Astrocyte of the cerebellum (primary cell): ENCODE measurements around the gene MRPL27.
A peak's percentile ranks its signal among the peaks of the same experiment; 100 is the strongest.

Experiments used
- DNase-seq: peaks from one replicate; pipeline ENCODE4 v3.0.0-alpha.2; 2011; ENCODE audit warnings: low read depth
- H3K4me3 ChIP-seq: 2 replicates; pipeline ENCODE4 v1.5.1; 2011; ENCODE audit warnings: mild to moderate bottlenecking, low read depth, low read length, moderate library complexity
- in situ Hi-C: cut with HindIII; loops from 2 replicates; pipeline ENCODE4 v1.10.0; 2017; ENCODE audit warnings: low sequenced_read_pairs
- TF ChIP-seq, protein P1 (sequence below): IDR thresholded peaks from 2 replicates; pipeline ENCODE4 v1.5.1; 2012; ENCODE audit warnings: low read length, low read depth, moderate library complexity, mild to moderate bottlenecking; ENCODE audit errors: missing control alignments

The MRPL27 gene

DNA sequence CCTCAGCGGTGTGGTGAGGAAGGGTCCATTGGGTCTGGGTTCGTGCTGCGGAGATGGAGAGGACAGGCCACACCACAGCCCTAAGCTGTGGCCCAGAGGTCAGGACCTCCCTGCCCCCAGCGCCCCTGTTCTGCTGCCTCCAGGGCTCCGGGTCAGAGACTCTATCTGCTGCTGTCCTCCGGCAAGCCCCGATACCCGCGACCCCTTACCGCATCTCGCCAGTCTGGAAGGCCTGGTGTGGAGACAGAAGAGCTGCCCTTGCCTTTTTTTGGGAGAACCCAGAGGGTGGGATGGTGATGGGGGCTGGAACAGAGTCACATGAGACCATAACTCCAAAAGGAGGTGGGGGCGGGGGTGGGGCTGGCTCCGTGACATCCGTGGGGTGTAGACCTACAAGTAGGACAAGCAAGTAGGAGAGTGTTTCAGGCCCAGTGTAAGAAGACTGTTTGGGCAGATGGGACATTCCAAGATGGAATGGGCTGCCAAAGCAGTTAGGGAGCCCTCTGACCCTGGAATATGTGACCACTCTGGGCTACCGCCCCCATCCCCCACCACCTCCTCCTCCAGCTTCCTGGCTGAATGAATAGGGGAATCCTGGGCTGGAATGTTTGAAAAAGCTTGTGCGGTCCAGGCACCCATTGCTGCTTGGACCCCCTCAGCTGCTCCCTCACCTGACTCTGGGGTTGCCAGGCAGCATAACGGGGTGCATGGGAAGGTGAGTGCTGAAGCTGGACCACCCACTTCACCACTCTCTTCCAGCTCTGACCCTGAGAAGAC, 25.7 kb downstream of the MRPL27 start:
- in situ Hi-C loops = no loop called here
- no peak for DNase-seq
- TF ChIP-seq, protein P1, sequence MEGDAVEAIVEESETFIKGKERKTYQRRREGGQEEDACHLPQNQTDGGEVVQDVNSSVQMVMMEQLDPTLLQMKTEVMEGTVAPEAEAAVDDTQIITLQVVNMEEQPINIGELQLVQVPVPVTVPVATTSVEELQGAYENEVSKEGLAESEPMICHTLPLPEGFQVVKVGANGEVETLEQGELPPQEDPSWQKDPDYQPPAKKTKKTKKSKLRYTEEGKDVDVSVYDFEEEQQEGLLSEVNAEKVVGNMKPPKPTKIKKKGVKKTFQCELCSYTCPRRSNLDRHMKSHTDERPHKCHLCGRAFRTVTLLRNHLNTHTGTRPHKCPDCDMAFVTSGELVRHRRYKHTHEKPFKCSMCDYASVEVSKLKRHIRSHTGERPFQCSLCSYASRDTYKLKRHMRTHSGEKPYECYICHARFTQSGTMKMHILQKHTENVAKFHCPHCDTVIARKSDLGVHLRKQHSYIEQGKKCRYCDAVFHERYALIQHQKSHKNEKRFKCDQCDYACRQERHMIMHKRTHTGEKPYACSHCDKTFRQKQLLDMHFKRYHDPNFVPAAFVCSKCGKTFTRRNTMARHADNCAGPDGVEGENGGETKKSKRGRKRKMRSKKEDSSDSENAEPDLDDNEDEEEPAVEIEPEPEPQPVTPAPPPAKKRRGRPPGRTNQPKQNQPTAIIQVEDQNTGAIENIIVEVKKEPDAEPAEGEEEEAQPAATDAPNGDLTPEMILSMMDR = no peak
- peak overlapping the region; percentile 66 for H3K4me3 ChIP-seq

DNA sequence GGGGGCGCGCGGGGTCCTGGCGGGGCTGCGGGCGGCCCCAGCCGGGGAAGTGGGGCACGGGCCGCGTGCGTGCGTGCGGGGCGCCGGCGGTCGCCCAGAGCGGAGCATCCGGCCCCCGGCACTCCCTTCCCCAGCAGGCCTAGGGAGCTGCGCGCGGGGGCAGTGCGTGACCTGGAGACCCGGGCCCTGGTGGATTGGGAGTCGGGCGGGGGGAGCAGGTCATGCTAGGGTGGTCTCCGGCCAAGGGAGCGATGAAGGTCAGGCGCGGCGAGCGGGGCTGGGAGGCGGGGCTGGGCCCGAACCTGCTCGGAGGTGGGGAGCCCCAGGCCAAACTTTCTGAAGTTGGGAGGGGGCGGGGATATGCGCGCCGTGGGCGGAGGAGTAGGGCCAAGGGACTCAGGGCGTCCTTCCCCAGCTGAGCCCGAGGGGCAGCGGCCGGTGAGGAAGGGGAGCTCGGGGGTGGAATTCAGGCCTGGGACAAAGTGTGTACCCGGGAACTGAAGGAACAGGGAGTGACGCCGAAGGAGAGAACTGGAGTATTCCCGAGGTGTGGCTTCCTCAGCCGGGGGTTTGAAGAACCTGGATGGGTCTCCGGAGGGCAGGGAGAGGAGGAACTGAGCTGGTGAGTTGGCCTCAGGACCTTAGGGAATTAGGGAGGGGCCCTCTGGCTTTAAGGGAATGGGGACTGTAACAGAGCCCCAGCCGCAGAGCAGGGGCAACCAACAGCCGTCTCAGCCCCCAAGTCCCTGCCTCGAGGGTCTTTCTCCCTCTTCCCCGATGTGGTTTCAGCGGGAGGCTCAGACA, 26.5 kb downstream of the MRPL27 start:
- H3K4me3 ChIP-seq = peak overlapping the region; percentile 66
- in situ Hi-C loops = no loop called here
- TF ChIP-seq, protein P1 = no peak
- DNase-seq = no peak

DNA sequence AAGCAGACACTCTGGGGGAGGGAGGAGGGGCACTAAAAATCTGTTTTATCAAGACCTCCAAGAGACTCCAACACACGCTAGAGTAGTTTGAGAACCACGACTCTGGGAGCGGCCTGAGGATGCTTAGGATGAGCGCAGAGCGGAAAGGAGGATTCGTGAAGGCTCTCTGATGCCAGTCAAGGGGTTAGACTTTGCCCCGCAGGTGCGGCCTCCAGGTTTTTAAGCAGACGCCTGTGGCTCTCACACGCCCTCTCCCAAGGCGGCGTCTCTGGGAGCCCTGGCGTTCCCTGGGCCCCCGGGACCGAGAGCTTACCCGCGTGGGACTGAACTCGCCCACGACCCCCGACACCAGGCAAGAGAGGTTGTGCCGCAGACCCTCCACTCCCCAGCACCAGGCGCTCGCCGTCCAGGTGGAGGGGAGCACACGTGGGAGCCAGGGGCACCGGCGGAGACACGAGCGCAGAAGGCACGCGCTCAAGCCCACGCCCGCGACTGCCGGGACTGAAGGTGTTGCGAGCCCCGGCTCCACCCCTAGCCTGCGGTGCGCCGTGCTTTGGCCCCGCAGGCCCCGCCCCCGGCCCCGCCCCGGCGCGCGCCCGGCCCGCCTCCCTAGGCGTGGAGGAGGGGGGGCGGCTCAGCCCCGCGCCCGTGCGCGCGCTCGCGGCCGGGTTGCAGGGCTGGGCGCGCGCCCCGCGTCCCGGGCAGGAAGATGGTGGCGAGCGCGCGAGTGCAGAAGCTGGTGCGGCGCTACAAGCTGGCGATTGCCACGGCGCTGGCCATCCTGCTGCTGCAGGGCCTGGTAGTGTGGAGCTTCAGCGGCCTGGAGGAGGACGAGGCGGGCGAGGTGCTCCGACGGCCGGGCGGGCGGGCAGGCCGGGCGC, 27.3 kb downstream of the MRPL27 start, which contains the start of gene XYLT2:
TSS of gene XYLT2 (plus strand) at position 695 of the 881 bp plus-strand sequence. CDS start at position 710, 15 bp downstream.
- peak within 1 kb of the TSS; percentile 66 for H3K4me3 ChIP-seq
- TF ChIP-seq, protein P1 = no peak
- peak; percentile 42 for DNase-seq
- in situ Hi-C loops = no loop called here

GRCh38 chr17:50344731-50345365, 28.1 kb downstream of the MRPL27 start:
- TF ChIP-seq, protein P1 = no peak
- no peak for DNase-seq
- no peak overlapping the region for H3K4me3 ChIP-seq
- in situ Hi-C loops = no loop called here

- DNase-seq = no peak
- H3K4me3 ChIP-seq = no peak overlapping the region
- TF ChIP-seq, protein P1 = no peak
- in situ Hi-C loops = no loop called here
These were observed 33.6 kb downstream of the MRPL27 start for GRCh38 chr17:50339381-50339780.
